Astrocyte of the hippocampus (primary cell): ENCODE data around the gene INPP4A.

Experiments used
- DNase-seq: peaks from one replicate; pipeline ENCODE4 v3.0.0; 2011; ENCODE audit warnings: low read depth, low spot score

The INPP4A gene

DNA sequence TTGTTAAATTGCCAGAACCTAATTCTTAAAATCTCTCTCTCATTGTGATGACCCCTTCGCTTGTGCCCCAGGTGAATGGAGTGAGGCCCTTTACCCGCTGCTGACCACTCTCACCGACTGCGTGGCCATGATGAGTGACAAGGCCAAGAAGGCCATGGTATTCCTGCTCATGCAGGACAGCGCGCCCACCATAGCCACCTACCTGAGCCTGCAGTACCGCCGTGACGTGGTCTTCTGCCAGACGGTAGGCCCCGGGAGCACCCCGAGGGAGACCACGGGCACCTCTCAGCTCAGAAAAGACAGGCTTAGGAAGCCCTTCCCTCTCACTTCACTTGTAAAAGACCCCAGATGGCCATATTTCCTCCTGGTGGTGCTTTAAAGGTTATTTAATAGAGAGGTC lies 118.7 kb downstream of the INPP4A start:
- no peak for DNase-seq

DNA sequence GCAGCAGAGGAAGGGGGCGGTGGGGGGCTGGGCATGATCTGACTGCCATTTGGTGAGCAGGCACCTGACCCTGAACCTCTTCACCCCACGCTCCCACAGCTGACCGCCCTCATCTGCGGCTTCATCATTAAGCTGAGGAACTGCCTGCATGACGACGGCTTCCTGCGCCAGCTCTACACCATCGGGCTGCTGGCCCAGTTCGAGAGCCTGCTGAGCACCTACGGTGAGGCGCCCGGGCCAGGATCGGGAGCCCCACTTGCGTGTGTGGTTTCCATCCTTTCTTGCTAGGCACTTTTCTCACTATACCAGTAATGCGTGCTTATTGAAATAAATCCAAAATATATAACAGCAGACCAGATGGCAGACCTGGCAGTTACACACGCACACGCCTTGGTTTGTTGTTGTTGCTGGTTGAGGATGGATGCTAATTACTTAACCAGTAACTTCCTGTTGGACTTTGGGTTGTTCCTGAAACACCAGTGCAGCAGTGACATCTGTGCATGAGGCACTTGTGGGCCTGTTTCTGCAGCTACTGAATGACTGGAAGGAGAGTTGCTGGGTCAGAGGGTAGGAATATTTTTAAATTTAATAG lies 120.0 kb downstream of the INPP4A start:
- DNase-seq: no peak

DNA sequence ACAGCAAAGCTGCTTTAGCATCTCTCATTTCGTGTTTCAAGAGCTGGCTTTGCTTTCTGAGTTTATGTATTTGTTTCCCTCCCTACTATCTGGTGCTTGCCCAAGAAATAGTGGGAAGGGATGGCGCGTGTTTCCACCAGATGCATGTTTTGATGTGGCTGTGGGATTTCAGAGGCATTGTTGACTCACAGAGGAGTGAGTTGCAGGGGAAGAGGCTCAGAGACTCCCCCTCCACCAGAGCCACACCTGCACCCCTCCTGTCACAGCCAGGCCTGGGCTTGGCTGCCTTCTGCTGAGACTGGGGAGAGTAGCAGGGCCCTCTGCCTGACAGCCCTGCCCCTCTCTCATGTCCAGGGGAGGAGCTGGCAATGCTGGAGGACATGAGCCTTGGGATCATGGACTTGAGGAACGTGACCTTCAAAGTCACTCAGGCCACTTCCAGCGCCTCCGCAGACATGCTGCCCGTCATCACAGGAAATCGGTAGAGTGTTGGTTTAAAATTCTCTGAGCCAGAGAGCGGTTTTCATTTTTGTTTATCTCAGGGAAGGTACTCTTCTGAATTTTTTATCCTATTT lies 120.7 kb downstream of the INPP4A start:
- no peak for DNase-seq

DNA sequence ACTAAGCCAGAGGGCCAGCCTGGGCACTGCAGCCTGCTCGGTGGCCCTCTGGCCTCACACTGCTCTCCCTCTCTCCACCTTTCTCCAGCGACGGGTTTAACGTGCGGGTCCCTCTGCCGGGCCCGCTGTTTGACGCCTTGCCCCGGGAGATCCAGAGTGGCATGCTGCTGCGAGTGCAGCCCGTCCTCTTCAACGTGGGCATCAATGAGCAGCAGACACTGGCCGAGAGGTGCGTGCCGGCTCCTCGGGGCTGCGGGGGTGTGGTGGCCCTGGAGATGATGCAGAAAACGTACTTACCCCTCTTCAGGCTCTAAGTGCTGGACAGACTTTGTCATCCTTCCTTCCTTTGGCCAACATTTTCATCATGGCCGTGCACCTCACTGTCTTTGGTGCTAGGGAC lies 121.3 kb downstream of the INPP4A start:
- no peak for DNase-seq

DNA sequence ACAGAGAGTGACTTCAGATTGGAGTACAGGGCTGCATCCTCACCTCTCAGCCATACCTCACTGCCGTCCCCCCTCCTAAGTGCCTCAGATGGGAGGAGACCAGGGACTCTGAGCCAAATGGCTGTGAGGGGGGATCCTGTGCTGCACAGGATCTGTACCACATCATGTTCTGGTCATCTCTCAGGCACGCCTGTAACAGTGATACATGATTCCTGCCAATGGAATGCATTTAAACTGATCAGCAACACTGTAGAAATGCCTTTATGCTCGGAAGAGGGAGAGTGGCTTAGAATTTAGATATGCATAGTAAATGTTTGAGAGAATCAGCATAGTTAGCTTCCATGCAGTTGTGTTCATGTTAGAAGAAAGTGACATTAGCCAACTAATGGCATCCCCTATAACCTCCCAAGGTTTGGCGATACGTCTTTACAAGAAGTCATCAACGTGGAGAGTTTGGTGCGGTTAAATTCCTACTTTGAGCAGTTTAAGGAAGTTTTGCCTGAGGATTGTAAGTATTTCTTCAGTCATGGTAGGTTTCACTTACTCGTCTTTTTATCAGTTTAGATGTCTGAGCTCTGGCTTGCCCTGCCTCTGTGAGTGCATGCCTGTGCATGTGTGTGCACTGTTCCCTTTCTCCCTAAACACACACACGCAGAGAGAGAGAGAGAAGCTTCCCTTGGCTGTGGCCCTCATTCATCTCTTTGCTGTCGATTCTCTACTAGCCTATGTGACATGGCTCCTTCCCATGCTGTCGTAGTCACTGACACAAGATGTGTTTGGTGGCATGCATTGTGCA lies 123.7 kb downstream of the INPP4A start:
- DNase-seq: peak; percentile 37

DNA sequence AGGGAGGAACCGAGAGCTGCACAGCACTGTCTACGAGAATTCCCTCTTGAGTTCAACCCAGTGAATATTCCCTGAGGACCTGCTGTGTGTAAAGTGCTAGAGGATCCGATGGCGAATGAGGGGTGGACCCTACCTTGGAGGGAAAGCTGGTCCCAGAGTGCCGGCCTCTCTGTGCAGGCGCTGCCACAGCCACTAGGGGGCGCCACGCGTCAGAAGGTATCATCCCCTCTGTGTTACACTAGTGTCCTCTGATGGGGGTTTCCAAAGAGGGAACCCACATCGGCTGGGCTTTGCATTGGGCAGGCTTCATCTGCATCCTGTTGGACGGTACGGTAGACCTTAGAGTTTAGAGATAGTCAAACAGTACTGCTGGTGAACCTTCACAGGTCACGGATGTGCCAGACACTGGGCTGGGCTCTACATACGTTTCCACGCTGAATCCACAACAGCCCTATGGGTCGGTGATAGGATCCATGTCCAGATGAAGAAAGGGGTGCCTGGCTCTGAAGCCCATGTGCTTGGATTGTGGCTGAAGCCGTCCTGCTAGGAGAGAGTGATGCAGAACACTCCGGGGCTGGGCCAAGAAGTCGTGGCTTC lies 124.6 kb downstream of the INPP4A start:
- no peak for DNase-seq

DNA sequence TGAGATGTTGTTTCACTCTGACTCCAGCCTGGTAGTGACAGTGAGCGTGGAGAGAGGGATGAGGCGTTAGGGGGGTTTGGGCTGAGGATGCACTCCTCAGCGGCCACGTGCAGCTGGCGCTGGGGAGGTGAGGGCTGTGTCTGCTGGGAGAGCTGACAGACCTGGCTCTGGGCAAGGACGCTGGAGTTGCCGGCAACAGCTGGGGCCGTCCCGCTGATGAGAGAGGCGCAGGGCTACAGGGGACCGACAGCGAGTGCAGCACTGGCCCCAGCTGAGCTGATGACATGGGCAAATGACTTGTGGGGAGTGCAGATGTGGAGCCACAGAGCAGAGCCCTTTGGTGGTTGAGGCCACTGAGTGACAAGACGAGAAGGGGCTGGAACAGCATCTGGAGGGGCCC lies 125.3 kb downstream of the INPP4A start:
- no peak for DNase-seq

DNA sequence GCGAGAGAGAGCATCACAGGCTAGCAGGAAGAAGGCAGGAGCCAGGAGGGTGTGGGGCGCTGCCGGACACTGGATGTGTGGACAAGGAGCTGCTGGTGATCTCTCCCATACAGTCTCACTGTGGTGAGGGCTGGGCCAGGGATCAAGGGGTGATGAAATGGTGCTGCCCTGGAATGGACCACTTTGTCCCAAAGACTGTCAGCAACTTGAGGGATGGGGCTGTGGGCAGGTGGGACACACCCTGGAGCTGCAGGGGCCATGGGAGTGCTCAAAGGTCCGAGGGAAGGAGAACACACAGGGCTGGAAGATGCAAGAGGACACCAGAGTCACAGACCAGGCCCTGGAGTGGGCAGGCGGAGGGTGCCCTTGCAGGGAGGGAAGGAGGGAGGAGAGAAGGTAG lies 125.7 kb downstream of the INPP4A start:
- no peak for DNase-seq

DNA sequence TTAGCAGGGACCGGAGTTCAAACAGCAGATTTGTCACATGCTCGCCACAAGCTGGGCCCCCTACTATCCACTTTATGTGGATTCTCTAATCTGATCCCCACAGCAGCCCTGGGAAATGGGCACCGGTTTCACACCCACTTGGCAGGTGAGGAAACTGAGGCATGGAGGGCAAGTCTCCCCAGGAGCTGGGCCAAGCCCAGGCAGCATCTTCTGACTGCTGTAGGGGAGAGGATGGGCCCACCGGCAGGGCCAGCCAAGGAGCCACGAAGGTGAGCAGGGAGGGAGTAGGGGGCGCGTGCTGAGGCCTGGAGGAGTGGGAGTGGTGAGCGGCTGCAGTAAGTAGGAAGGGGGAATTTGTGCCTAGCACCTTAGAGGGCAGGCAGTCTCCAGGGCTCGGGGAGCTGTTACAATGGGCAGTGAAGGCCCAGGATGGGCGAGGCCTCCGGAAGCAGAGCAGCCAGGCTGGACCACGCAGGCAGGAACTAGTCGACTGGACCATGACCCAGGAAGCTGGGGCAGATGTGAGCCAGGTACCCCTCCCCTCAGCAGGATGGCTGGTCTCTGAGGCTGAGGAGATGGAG lies 126.6 kb downstream of the INPP4A start:
- no peak for DNase-seq

DNA sequence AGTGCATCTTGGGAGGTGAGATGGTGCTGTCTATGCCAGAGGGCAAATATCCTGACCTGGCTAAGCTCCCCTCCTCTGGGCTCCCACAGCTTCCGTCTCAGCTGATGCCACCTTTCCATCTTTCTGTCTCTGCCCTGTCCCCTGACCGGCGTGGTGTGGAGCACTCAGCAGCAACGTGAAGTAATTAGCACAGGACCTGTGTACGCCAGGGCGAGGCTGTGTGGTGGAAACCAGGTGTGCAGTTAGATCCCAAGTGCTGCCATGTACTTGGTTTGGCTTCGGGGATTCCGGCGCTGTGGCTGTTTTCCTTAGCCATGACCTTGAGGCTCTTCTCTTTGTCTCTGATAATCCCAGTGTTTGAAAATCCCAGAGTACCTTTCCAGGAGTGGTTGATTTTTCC lies 127.1 kb downstream of the INPP4A start:
- no peak for DNase-seq

DNA sequence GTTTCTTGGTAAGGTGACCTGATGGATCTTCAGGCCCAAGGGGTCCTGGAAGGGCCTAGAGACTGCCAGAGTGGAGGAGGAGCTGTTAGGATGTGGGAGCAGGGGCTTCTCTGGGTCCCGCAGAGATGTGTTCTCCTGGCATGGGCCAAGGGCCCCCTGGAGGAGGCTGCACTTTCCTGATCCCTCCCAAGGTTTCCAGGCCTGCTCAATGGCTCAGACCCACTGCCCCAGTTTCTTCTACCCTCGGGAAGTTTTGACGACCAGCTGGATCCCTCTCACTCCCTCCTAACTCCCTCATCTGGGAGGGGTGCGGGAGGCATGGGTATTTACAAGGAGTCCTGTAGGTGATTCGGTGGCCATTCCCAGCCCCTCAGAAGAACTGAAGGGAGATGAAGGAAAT lies 127.6 kb downstream of the INPP4A start:
- DNase-seq: no peak

DNA sequence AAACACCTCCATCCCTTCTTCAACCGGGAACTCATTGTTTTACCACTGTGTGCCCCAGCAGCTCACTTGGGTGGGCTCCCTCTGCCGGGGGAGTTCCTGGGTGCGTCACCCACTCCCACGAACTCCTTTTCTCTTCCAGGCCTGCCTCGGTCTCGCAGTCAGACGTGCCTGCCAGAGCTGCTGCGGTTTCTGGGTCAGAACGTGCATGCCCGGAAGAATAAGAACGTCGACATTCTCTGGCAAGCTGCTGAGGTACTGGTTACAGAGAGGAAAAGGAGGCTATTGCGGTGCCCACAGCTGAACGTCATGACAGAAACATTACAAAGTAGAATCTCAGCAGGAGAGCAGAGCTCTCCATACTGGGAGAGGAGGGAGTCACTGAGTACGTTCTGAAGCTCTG lies 128.0 kb downstream of the INPP4A start:
- DNase-seq: peak; percentile 13

DNA sequence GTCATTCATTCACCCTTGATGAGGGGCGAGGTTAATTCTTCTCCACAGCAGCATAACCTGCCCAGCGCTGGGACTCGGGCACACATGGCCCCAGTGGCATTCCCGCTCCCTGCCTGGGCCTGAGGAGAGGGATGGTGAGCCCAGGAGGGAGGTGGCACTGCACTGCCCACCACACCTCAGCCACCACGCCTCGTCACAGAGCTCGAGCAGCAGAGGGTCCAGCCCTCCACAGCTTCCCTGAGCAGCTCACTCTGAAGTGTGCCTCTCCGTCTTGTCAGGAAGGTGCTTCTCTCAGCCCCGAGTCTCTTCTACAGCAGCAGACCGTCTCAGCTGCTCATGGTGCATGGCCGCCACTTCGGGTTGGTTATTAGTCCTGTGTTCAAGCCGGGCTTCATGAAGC lies 128.8 kb downstream of the INPP4A start:
- no peak for DNase-seq

DNA sequence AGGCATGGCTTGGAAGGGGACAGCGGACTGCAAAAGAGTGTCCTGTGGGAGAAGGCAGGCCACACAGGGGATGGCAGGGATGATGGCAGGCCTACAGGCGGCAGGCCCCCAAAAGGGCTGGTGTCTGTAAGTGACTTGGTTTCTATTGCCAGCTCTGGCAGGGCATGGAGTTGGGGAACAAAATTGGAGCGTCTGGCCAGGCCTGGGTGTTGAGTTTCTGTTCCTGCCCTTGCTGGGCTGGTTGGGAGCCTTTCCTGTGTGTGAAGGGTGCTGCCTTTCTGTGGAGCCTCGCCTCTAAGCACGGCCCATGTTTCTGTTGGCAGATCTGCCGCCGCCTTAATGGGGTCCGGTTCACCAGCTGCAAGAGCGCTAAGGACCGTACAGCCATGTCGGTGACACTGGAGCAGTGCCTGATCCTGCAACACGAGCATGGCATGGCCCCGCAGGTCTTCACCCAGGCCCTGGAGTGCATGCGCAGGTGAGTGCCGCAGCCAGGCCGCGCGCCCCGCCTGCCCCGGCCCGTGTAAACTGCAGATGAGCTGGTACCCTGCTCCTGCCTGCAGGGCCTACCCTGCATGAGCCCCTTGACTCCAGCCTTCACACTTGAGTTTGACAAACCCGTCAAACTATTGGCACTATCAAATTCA lies 132.1 kb downstream of the INPP4A start:
- no peak for DNase-seq

DNA sequence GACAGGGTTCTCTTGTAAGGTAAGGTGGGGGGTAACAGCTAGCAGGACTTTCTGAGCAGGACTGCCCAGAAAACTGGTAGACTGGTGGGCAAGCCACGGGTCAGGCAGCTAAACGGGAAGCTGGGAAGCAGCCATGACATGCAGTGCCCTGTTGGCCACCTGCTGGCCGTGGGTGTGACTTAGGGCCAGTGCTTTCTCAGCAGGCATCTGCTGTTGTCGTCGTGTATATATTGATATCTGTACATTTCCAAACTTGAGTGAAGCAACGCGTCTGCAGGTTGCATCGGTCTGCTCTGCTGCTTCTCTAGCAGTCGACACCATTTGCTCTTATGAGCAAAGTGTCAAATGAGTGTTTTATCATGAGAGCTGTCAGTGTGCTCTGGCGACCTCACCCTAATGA lies 132.7 kb downstream of the INPP4A start:
- no peak for DNase-seq

DNA sequence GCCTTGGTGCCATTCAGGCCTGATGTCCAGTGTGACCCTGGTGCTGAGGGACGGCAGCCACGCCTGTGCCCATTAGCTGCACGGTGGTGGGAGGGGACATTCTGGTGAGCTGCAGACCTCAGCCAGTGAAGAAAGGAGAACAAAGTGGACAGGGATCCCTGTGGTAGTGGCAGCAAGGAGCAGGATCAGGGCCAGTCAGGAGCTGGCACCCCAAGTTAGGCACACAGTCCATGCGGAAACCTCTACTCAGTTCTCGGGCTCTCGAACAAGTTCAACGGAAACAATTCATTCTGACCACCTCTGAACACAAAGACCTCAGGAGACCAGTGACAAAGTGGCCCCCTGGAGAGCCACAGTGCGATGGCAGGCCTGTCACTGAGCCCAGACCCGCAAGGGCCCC lies 133.6 kb downstream of the INPP4A start:
- no peak for DNase-seq

DNA sequence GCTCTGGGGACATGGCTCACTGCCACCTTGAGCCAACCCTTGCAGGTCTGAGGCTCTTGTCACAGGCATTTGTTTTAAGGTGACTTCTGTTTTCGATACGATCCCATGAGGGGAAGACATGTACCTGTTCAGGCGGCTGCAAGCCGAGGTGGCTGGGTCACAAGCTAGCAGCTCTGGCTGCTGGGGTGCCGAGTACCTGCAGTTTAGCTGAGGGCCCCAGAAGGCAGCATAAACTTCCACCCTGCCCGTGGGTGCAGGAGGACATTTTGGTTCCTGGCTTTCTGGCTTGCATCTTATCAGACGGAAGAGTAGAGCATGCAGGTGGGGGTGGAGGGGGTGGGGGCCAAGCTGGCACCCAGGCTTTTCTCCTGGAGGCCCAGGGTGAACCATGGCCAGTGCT lies 135.3 kb downstream of the INPP4A start:
- no peak for DNase-seq

DNA sequence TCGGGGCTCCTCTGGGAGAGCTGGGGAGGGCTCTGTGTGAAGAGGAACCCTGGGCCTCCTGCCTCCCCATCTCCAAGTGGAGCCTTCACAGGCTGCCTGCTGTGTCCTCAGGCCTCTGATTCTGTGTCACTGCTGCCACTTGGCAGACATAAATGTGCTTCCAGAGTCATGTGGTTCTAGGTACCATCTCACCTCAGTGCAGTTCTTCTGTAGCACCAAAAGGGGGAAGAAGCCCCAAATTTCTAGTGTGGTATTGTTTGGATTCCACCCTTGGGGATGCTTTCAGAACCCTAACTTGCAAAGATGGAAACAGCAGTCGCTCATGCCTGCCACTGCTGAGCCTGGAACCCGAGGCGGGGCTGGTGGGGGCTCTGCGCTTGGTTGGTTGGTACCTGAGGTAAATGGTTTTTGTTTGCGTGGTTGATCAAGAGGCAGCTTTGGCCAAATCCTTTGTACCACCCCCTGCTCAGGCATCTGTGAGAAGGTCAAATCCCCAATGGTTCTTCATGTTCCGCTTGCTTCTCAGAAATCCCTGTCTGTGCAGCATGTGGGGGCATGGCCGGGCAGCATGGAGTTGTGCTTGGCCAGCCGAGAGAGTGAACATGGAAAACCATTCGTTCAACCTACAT lies 136.1 kb downstream of the INPP4A start:
- no peak for DNase-seq

DNA sequence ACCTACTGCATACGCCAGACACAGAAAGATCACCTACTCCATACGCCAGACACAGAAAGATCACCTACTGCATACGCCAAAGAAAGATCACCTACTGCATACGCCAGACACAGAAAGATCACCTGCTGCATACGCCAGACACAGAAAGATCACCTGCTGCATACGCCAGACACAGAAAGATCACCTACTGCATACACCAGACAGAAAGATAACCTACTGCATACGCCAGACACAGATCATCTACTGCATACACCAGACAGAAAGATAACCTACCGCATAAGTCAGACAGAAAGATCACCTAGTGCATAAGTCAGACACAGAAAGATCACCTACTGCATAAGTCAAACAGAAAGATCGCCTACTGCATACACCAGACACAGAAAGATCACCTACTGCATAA lies 137.9 kb downstream of the INPP4A start:
- DNase-seq: no peak

DNA sequence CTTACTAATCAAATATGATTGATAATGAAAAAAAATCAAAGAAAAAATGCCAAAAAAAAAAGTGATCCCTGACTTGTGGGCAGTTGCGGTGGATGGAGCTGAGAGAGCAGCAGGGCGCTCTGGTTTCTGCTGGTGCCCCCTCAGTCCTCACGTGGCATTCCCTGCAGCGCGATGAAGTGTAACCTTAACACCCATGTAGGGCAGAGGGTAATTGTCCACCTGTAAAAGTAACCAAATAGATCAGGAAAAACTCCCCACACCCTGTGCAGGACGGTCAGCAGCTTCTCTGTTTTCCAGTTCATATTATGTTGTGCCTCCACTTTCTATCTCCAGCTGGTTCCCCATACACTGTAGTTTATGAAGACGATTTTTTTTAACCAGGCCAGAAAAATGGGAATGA lies 138.6 kb downstream of the INPP4A start:
- DNase-seq: no peak

DNA sequence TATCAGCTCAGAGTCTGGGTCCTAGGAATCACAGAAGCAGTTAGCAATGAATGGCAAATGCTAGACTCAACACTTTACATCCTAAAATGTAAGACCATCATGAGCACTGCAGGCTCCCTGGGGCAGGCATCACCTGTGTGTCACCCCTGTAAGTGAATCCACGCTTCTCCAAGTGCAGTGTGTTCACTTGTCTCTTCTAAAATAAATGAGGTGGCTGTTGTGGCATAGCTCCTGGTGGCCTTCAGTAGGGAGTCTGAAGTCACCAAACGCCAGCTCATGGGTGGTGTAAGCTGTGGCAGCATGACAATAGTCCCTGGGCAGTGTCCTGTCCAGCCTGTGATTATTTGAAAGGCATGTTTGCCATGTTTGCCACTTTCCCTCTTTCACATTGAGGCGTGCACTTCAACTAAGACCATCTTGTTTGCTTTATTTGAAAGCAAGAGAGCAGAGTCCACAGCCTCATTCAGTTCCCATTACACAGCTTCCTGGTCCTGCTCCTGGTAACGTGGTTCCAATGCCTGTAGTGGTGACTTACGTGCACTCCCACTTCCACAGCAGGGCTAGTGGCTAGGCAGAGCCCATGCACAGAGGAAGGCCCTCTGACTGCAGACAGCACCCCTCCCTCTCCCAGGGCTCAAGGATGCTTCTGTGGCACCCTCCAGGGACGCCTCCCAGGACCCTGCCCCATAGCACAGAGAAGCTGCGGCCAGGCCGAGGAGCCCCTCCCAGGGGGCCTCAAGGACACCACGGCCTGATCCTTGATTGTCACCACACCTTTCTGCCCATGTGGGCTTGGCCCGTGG lies 139.4 kb downstream of the INPP4A start:
- DNase-seq: no peak
